ENCODE results near the gene RBM47.

Gene RBM47

GRCh38 chr4:40515398-40516293, 114.0 kb downstream of the RBM47 start:
- no peaks in the 10 kb centered on the region for H3K9me3 ChIP-seq (ENCODE audit: control insufficient read depth, insufficient read depth, low read depth, low read length)
- H3K4me1 ChIP-seq (ENCODE audit: control insufficient read depth, insufficient read depth, low read length) = no peaks in the 10 kb centered on the region
- peak; percentile 33; the same call in 1 of the 2 replicates for TF ChIP-seq ZNF768 (tag by site-specific recombination; IDR thresholded peaks at IDR 0.05)
- TF ChIP-seq KLF17 (tag by site-specific recombination; IDR thresholded peaks at IDR 0.05) = 0 out of 2 replicates have a peak, but pooled peaks have one; percentile 23
- TF ChIP-seq ZBTB7A (tag by site-specific recombination; IDR thresholded peaks at IDR 0.05; ENCODE audit: low read depth) = no peak
- no peak for TF ChIP-seq ZNF558 (tag by site-specific recombination; IDR thresholded peaks at IDR 0.05)
- peak; percentile 96 for TF ChIP-seq KLF1 (tag by site-specific recombination; IDR thresholded peaks at IDR 0.05)
- TF ChIP-seq KLF9 (tag by site-specific recombination; IDR thresholded peaks at IDR 0.05; ENCODE audit: low read depth) = peak; percentile 37; the same call in 1 of the 2 replicates
- no peak for TF ChIP-seq ZNF624 (tag by site-specific recombination; IDR thresholded peaks at IDR 0.05)
- TF ChIP-seq ZFHX2 (tag by site-specific recombination; conservative IDR thresholded peaks at IDR 0.05) = peak; percentile 68
- TF ChIP-seq EGR2 (tag by site-specific recombination; IDR thresholded peaks at IDR 0.05; ENCODE audit: low read depth) = peak; percentile 79
- TF ChIP-seq BCL6B (tag by site-specific recombination; IDR thresholded peaks at IDR 0.05) = peak; percentile 50
- CTCF ChIA-PET = no interaction called here
- H3K36me3 ChIP-seq (ENCODE audit: control insufficient read depth in 2 of 2, insufficient read depth in 1 of 2, low read length in 2 of 2) = no peaks in the 10 kb centered on the region
- H3K27ac ChIP-seq (ENCODE audit: extremely low read depth, low read depth, low read length) = no peak overlapping the region
- POLR2A ChIA-PET = no interaction called here
- no peak overlapping the region for H3K4me3 ChIP-seq (ENCODE audit: low read depth, low read length)

GRCh38 chr4:40515037-40515397, 114.6 kb downstream of the RBM47 start:
- ChIA-PET CTCF (no interaction called here), POLR2A (no interaction called here)
- Histone ChIP-seq H3K4me1 (ENCODE audit: control insufficient read depth, insufficient read depth, low read length) (no peaks in the 10 kb centered on the region), H3K36me3 (ENCODE audit: control insufficient read depth in 2 of 2, insufficient read depth in 1 of 2, low read length in 2 of 2) (no peaks in the 10 kb centered on the region), H3K4me3 (ENCODE audit: low read depth, low read length) (no peak overlapping the region), H3K9me3 (ENCODE audit: control insufficient read depth, insufficient read depth, low read depth, low read length) (no peaks in the 10 kb centered on the region), H3K27ac (ENCODE audit: extremely low read depth, low read depth, low read length) (no peak overlapping the region)
- TF ChIP-seq ZNF214 (tag by site-specific recombination; IDR thresholded peaks at IDR 0.05; ENCODE audit: borderline replicate concordance) (no peak), PATZ1 (tag by site-specific recombination; IDR thresholded peaks at IDR 0.05) (no peak), BCL11B (tag by site-specific recombination; IDR thresholded peaks at IDR 0.05; ENCODE audit: low read depth) (no peak), ZBTB17 (tag by site-specific recombination; IDR thresholded peaks at IDR 0.05) (no peak), ZBTB10 (tag by site-specific recombination; IDR thresholded peaks at IDR 0.05) (no peak), HOXA7 (CRISPR knock-in tag; IDR thresholded peaks at IDR 0.05; ENCODE audit: borderline replicate concordance) (no peak), IKZF3 (tag by site-specific recombination; IDR thresholded peaks at IDR 0.05) (no peak), SP7 (tag by site-specific recombination; IDR thresholded peaks at IDR 0.05) (no peak), ZNF155 (tag by site-specific recombination; IDR thresholded peaks at IDR 0.05) (no peak), FEZF1 (tag by site-specific recombination; IDR thresholded peaks at IDR 0.05) (no peak), KLF7 (tag by site-specific recombination; IDR thresholded peaks at IDR 0.05; ENCODE audit: borderline replicate concordance) (no peak), ZNF548 (tag by site-specific recombination; IDR thresholded peaks at IDR 0.05) (no peak), SALL2 (tag by site-specific recombination; IDR thresholded peaks at IDR 0.05; ENCODE audit: borderline replicate concordance) (no peak), ZBTB1 (tag by site-specific recombination; IDR thresholded peaks at IDR 0.05) (no peak), HOXD13 (CRISPR knock-in tag; IDR thresholded peaks at IDR 0.05; ENCODE audit: borderline replicate concordance) (no peak), OSR2 (tag by site-specific recombination; IDR thresholded peaks at IDR 0.05) (no peak), OVOL3 (tag by site-specific recombination; IDR thresholded peaks at IDR 0.05) (no peak)
